HG03135 (cell line): ENCODE results near the gene GRK3.
"Not testable (repeated sequence)": the region's sequence is repeated elsewhere in the genome, so short reads cannot be mapped to it uniquely, and the experiment has no call there.

ENCODE experiments used
- ATAC-seq: cut with Tn5 transposase; IDR thresholded peaks from one replicate; pipeline ENCODE4 v1.9.1; 2021; ENCODE audit warnings: mild to moderate bottlenecking, moderate library complexity; ENCODE audit not compliant: unreplicated experiment

The GRK3 gene

DNA sequence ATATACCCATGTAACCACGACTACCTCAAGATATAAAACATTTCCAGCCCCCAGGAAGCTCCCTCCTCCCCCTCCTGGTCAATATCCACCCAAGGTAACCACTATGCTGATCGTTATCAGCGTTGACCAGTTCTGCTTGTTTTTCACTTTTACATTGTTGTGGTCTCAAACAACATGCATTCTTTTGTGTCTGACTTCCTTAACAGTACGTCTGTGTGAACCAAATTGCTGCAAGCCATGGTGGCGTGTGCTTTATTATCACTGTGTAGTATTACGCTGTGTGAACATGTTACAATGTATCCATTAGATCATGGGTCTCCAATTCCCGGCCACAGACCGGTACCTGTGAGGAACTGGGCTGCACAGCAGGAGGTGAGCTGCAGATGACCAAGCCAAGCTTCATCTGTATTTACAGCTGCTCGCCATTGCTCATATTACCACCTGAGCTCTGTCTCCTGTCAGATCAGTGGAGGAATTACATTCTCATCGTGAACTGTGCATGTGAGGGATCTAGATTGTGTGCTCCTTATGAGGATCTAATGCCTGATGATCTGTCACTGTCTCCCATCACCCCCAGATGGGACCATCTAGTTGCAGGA, 15.5 kb upstream of the GRK3 start:
- no peak for ATAC-seq

DNA sequence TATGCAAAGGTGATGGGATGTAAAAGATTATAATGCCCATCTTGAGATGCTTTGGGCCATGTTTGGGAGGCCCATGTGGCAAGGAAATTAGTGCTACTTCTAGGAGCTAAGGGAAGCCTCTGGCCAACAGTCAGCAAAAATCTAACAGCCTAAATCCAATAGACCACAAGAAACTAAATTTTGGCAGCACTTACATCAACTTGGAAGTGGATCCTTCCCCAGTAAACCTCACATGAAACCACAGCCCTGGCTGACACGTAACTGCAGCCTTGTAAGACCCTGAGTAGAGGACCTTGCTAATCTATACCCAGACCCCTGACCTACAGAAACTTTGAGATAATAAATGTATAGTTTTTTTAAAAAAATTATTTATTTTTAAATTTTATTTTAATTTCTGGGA, 13.1 kb upstream of the GRK3 start:
- no peak for ATAC-seq

GRCh38 chr22:25552405-25552804, 12.1 kb upstream of the GRK3 start:
- not testable (repeated sequence) for ATAC-seq

DNA sequence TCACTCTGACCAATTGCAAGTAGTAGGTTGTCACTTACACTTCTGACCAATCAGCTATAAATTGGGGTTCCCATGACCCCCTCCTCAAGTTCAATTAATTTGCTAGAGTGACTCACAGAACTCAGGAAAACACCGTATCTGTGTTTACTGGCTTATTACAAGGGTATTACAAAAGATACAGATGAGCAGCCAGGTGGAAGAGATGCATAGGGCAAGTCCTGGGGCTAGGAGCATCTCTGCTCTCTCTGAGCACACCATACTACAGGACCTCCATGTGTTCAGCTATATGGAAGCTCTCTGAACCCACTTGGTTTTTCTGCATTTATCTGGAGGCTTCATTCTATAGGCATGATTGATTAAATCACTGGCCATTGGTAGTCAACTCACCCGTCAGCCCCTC, 11.3 kb upstream of the GRK3 start:
- ATAC-seq = no peak

- no peak for ATAC-seq
These were observed 10.2 kb upstream of the GRK3 start for GRCh38 chr22:25554238-25554671.

DNA sequence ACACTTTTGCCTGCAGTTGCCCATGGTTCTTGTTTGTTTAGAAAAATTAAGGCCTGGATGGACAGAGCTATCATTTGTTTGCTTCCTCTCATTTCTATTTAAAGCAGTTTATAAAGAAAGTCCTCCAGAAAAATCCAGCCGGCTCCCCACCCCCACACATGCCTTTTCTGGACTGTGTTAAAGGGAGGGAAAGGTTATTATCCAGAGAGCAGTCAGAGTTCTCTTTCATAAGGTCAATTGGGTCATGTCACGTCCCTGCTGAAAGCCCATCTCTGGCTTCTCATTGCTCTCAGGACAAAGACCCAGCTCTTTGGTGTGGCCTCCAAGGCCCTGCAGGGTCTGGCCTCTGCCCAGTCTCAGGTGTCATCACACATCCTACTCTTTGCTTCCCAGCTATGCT, 9.8 kb upstream of the GRK3 start:
- ATAC-seq = no peak

GRCh38 chr22:25555586-25555985, 8.9 kb upstream of the GRK3 start:
- no peak for ATAC-seq

DNA sequence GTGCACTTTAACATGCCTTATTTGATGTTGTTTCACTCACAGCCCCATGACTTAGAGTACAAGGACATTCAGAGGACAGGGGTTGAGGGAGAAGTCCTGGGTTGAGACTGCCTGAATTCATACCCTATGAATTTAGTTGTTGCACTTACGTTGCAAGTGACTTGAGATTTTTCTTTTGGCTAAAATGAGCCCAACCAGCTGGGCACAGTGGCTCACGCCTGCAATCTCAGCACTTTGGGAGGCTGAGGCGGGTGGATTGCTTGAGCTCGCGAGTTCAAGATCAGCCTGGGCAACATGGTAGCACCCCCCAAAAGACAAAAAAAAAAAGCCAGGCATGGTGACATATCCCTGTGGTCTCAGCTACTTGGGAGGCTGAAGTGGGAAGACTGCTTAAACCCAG, 7.3 kb upstream of the GRK3 start:
- no peak for ATAC-seq

- ATAC-seq = no peak
These were observed 6.1 kb upstream of the GRK3 start for GRCh38 chr22:25558341-25558740.

DNA sequence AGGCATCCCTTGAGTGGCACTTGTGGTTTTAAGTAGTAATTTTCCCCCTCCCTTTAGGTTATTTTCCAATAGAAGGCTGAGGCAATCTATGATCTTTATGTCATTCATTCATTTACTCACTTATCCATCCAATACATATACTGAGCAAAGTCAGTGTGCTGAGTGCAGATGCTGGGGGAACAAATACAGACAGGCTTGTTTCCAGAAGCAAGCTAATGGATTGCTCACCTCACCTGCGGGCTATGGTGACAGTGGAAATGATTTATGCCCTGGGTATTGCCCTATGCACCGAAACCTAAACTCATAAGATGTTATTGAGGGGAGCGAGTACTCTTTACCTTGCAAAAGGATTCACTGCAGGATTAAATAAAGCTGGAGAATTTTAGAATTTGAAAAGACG, 4.6 kb upstream of the GRK3 start:
- not testable (repeated sequence) for ATAC-seq

GRCh38 chr22:25561182-25561581, 3.3 kb upstream of the GRK3 start:
- ATAC-seq = not testable (repeated sequence)

DNA sequence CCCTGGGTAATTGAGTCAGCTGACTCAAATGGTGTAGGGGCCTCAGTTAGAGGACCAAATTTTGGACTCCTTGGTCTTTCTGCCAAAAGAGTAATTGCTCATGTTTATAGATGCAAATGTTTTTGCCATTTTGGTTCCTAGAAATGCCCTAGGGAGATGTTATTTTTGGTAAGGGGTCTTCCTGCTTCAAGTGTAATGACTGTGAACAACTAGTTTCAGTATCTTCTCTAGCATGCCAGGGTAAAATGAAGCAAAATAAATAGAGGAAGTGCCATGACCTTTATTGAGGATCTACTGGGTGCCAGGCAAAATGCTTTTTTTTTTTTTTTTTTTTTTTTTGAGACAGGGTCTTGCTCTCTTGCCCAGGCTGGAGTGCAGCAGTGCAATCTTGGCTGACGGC, 2.5 kb upstream of the GRK3 start:
- not testable (repeated sequence) for ATAC-seq

- ATAC-seq = not testable (repeated sequence)
These were observed 1.3 kb upstream of the GRK3 start for GRCh38 chr22:25562966-25563760.

DNA sequence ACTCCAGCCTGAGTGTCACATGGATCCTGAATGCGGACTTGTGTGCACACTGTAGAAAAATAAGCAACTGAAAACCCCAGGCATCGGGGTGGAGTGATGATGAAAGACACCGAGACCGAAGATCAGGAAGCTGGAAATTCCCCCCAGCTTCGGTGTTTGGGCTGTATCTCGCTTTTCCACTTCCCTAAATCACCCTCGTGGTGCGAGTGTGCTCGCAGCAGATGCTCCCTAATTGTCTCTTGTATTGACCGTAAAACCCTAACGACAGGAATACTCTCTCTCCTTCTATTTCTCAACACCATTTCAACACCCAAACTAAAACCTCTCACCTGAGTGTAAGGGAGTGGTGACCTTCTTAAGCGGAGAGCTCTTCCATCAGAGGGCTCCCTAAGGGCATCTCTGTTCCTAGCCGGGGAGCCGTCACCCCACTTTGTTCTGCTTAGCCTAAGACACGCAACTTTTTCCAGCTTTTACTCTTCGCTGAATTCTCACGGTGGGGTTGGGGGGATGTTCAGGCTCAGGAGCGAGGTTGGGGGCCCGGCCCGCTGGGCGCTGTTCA, 635 bp upstream of the GRK3 start:
- peak; percentile 25 for ATAC-seq

- peak; percentile 15 for ATAC-seq
These were observed 653 bp downstream of the GRK3 start for GRCh38 chr22:25564979-25565677.

GRCh38 chr22:25566186-25566897, 1.9 kb downstream of the GRK3 start:
- no peak for ATAC-seq

DNA sequence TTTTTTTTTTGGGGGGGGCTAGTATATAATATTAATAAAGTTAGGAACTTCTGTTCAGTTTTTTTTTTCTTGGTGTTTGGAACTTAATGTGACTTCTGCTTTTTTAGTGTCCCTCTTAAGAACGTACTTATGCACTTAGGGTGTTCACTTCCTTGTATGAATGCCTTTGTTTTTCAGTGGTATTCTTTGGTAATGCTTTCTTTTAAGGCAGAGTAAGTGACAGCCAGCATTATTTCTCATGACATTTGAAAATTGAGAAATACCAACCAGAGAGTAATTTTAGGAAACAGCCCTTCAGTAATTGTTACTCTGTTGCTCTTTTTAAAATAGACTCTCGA, 2.4 kb downstream of the GRK3 start:
- ATAC-seq = no peak

GRCh38 chr22:25567251-25567675, 2.8 kb downstream of the GRK3 start:
- ATAC-seq = no peak

GRCh38 chr22:25568066-25568465, 3.6 kb downstream of the GRK3 start:
- ATAC-seq = not testable (repeated sequence)

DNA sequence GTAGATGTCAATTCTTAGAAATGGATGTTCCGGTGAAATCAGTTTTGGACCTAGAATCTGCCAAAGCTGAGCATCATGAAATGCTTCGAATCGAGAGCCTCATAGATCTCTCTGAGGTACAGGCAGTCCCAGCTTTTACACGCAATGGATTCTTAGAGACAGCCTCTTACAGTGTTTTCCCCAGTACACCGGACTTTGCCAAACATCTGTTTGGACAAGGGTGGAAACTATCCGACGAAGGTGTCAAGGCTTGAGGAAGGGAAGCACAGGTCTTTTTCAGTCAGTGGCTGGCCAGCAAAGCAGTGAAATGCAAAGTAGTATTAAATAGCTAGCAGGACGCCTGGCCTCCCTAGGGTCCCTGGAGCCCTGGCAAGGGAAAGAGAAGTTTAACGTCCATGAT, 4.9 kb downstream of the GRK3 start:
- ATAC-seq = no peak

DNA sequence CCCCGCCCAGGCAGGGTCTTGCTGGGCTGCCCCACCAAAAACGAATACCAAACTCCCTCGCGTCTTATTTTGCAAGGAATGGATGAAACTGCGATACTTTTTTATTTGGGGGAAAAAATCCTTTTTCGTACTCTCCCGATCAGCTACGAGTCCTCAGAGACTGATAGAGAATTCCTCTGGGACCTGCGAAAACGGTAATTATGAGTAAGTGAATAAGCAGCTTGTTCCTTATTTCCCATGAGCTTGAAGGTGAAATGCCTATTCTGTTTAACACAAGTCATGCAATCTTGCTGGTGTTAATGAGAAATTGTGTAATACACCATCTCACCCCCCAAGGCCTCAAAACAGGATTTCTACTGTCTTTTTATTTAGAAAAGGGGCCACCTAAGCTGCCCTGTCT, 5.5 kb downstream of the GRK3 start:
- ATAC-seq = no peak
